Astrocyte of the hippocampus (primary cell): Measurements from ENCODE around the gene NF1.

Experiments used
- DNase-seq: peaks from one replicate; pipeline ENCODE4 v3.0.0; 2011; ENCODE audit warnings: low read depth, low spot score

The NF1 gene

GRCh38 chr17:31386542-31387075, 291.8 kb downstream of the NF1 start:
- DNase-seq, result no peak

- DNase-seq, result no peak
Observed at GRCh38 chr17:31387438-31387837, 292.7 kb downstream of the NF1 start.

DNA sequence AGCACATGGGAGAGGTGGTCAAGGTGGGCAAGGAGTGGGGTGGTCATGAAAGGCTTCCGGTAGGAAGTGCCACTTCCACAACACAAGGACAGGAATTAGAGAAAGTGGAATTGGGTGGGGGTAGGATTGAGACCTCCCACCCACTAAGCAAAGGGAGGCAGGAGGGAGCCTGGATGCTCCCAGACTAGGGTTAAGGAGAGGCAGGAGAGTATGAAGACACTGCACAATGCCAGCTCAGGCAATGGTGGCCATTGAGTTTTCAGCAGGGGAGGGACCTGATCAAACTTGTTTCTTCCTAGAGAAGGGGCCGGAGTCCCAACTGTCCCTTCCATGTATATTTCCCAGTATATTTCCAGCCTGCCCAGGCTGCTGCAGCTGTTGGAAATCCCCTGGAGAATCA, 293.6 kb downstream of the NF1 start:
- DNase-seq, result no peak

DNA sequence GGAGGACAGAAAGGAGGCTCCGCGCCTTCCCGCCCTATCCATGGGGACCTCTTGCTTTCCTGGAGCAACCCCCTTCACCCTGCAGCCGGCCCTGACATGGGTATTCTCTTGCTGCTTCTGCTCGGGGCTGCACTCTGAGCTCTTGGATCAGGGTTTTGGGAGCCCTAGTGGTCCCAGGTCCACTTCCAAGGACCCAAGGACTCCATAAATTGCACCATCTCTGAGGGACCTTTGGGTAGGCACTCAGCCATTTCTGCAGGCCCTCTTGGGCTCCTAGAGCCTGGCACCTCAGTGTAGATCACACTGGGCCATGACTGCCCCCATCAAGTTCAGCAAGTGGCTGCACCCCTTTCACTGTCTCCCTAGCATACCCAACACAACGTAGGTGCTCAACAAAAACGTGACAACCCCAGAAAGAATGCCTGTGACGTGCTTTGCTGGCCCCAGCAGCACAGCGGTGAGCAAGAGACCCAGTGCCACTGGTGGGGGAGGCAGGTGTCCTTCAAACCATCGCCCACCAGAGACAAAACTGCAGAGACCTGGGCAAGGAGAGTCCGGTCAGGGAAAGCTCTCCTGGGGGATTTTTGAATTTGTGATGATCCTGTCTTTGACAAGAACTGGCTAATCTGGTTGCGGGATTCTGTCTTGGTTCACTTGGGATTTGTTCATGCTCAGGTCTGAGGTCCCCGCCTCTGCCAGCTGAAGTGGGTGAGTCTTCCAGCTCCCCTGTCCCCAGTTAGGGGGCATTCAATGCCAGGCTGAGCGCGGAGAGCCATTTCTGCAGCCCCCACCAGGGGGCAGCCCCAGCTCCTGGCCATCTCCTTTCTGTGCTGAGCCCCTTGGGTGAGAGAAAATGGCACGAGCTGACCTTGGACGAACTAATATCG, 294.2 kb downstream of the NF1 start:
- DNase-seq, result peak; percentile 56

DNA sequence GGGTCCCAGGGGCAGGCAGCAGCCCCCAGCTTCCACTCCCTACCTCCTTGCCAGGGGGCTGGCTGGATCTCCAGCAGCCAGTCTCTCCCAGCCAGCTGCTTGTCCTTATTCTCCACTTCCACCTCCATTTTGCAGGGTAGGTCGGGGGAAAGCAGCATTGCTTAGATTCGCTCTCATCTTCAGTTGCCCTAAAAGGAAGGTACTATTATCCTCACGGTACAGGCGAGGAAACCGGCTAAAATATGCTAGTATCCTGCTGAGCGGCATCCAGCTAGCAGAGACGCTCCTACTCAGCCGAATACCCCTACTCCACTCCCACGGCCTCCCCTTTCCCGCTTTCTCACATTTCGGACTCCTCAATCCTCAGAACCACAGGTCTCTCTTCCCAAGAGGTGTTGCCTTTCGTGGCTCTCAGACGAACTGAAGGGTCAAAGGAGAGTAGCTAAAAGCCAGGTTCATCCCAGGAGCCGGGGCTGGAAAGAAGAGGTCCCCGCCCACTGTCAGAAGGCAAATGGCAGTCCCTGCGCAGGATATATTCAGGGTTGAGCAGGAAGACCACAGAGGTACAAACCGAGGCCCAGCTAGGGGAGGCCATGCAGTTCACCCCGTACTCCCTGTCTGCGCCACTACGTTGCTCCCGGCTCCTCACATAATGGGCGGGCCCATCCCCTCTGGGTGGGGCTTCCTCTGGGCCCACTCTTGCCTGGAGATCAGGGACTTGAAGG, 295.0 kb downstream of the NF1 start:
- DNase-seq, result no peak

GRCh38 chr17:31390426-31390747, 295.6 kb downstream of the NF1 start:
- no peak for DNase-seq

GRCh38 chr17:31390748-31391495, 296.1 kb downstream of the NF1 start:
- no peak for DNase-seq

GRCh38 chr17:31391496-31391949, 296.7 kb downstream of the NF1 start, which contains the start of gene RAB11FIP4:
RAB11FIP4 (plus strand) TSS chr17:31391675; CDS start chr17:31391853, 178 bp downstream.
- DNase-seq, result peak; percentile 62

GRCh38 chr17:31392002-31392855, 297.5 kb downstream of the NF1 start:
- no peak for DNase-seq

DNA sequence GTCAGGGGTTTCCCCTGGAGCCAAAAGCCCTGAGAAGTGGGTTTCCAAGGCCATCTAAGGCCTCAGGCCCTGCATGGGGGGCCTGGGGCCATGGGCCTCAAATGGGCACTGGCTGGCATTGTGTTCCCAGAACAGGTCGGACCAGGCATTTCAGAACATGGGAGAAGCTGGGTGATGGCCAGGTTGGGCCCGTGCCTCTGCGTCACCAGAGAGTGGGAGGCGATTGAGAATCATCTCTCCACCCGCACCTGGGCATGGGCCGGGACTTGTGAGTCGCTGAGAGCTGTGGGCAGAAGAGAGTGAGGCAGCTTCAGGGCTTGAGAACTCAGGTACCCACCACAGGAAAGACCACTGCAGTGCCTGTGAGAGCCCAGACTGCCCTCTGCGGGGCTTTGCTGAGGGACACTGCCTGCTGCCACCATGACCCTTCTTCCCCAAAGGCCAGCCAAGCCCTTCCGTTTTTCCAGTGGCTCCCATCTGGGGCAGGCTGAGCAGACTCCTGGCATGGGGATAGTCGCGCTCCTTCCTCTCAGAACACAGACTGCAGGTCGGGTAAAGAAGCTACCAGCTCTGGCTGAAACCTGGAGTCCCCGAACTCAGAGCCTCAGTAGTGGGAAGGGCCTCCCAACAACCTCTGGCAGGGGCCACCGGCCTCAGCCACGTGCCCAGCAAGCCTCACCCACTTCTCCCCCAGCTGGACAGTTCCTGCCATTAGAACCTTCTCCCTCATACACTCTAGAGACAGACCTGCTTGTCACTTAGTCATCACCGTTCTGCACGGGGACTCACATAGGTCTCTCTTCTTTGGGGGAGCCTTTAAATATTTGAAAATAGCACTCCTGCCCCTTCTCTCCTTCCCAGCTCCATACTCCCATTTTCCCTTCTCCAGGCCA, 298.3 kb downstream of the NF1 start:
- no peak for DNase-seq

- DNase-seq, result no peak
Observed at GRCh38 chr17:31393749-31394146, 299.0 kb downstream of the NF1 start.

- peak; percentile 90 for DNase-seq
Observed at GRCh38 chr17:31394544-31394943, 299.8 kb downstream of the NF1 start.

DNA sequence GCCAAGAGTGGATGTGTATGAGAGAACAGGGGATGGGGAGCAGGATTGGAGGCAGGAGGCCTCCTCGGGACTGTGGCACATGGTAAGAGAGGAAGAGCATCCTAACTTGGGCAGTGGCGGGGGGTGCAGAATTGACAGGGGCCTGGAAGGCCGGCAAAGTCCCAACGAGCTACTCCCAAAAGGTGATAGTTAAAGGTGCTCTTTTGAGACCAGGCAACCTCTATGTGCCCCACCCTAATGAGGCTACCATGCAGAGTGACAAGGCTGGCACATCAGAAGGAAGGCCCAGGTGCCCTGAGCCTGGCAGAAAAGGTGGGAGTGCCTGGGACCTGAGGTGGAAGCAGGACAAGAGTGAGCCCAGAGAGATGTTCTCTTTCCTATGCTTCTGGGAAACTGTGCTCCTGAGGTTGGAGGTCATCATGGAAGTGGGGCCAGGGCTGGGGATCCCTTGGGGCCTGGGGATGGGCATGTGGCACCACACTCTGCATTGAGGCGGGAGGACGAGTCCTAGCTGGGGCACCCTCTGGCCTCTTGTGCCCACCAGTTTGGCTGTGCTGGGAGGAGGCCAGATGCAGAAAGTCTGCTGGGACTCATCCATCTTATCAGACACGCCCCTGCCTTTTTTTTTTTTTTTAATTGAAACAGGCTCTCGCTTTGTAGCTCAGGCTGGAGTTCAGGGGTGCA, 302.6 kb downstream of the NF1 start:
- no peak for DNase-seq

GRCh38 chr17:31398381-31399311, 303.9 kb downstream of the NF1 start:
- DNase-seq, result no peak

DNA sequence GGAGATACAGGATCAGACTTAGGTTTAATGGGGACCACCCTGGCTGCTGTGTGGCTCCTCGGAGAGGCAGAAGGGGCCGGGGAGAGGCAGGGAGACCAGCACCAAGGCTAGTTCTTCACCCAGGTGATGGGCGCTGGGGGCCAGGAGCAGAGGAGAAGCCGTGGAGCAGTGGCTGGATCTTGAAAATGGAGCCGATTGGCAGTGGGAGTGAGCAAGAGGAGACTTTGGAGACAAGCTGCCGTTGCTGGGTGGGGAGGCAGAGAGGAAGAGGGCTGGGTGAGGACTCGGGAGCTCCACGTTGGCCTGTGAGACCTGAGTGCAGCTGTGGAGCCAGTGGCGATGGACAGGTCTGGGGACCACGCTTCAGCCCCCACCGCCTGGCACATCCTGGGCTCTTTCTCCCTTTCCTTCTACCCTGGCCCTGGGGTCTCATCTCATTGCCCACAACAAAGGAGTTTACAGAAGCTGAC, 305.7 kb downstream of the NF1 start:
- DNase-seq, result no peak

- no peak for DNase-seq
Observed at GRCh38 chr17:31401456-31402254, 306.9 kb downstream of the NF1 start.
